Adrenal gland (tissue), 12 donors: ENCODE measurements around the gene DLG4. TPM values are rescaled to one million over a fixed set of nuclear protein-coding genes. Genes with fewer than 3 reads are reported as not detected.

Source experiments
- DNase-seq, 7 donors: peaks; one replicate each; pipeline ENCODE4 v3.0.0-alpha.2; 2019 to 2020
- H3K27ac ChIP-seq, 5 donors: fragments of 200-600 bp; sonication (generic) in 4 of 5; 1 replicate in 3 of 5; 2 replicates in 2 of 5; pipeline versions ENCODE4 v1.5.1 to v1.8.0; 2016 to 2020; ENCODE audit warnings: mild to moderate bottlenecking in 1 of 5
- H3K27me3 ChIP-seq: fragments of 200-600 bp; 2 replicates; pipeline ENCODE4 v1.8.0; 2021
- H3K36me3 ChIP-seq, 2 donors: fragments of 200-600 bp; replicated peaks in 1 of 2; 1 replicate in 1 of 2; 2 replicates in 1 of 2; pipeline versions ENCODE4 v1.5.1 to v1.8.0; 2018 to 2022
- H3K4me1 ChIP-seq, 2 donors: fragments of 200-600 bp; replicated peaks in 1 of 2; 1 replicate in 1 of 2; 2 replicates in 1 of 2; pipeline versions ENCODE4 v1.5.1 to v1.8.0; 2018 to 2021
- H3K4me3 ChIP-seq, 4 donors: fragments of 200-600 bp; sonication (generic) in 3 of 4; one replicate each; pipeline ENCODE4 v1.5.1; 2016 to 2018
- H3K9me3 ChIP-seq, 3 donors: fragments of 200-600 bp; sonication (generic) in 1 of 3; replicated peaks in 1 of 3; 1 replicate in 2 of 3; 2 replicates in 1 of 3; pipeline versions ENCODE4 v1.5.1 to v1.8.0; 2016 to 2021
- POLR2A ChIP-seq, 2 donors: fragments of 450-650 bp; IDR thresholded peaks; one replicate each; pipeline ENCODE4 v1.6.1; 2017; ENCODE audit warnings: antibody characterized with exemption in 2 of 2, mild to moderate bottlenecking in 2 of 2, moderate library complexity in 1 of 2
- WGBS, 4 donors: extraction: QIAGEN DNeasy Blood & Tissue Kit in 2 of 4; methylation state at CpG; one replicate each; pipeline versions ENCODE4 v1.1.5 to v1.1.7; 2013 to 2017; 5-methylcytosine and 5-hydroxymethylcytosine counted together
- intact Hi-C, 2 donors: fragments of 100-400 bp; cut with DNase I; formaldehyde crosslinking; loops; one replicate each; pipeline versions ENCODE4 v1.14.1 to v1.15.0; 2022 to 2023
- polyA plus RNA-seq, 3 donors: library from polyadenylated mRNA; stranded (reverse); fragments of 200-250 nt in 2 of 3; fragments of 350-450 nt in 1 of 3; fragmentation: Illumina TruSeq in 1 of 3; extraction: RNeasy Lipid Tissue Mini Kit (QIAGEN cat#74804) in 1 of 3; gene quantifications; one replicate each; pipeline ENCODE4 v1.2.3, GENCODE V29; 2013 to 2014
- total RNA-seq, 9 donors: library from RNA; depleted of rRNA in 4 of 9; stranded (reverse); fragments of >200 nt in 4 of 9; fragments of 120-200 nt in 1 of 9; fragmentation: NEBNext Ultra II Directional in 1 of 9; extraction: Animal tissue kit (Norgen Biotek cat#: 25700) in 1 of 9; gene quantifications; one replicate each; pipeline versions ENCODE4 v1.1.0 to v1.2.4, GENCODE V29; 2013 to 2023
- TF ChIP-seq, protein P1 (sequence below), 6 experiments: fragments of 450-650 bp in 4 of 6; fragments of 200-600 bp in 2 of 6; sonication (generic) in 1 of 6; IDR thresholded peaks; 1 replicate in 5 of 6; 2 replicates in 1 of 6; pipeline versions ENCODE4 v1.5.1 to v1.8.0; 2016 to 2021; ENCODE audit warnings: antibody characterized with exemption in 6 of 6, mild to moderate bottlenecking in 2 of 6, moderate library complexity in 1 of 6
- donor health status: healthy with polysubstance abuse.
- donor health status: Bipolar disorder and iron deficiency.
- donor health status: DM: yes; HTN: yes; CAD: no.
- donor health status: DM: no; HTN: no; CAD: no.
- donor health status: DM: no; HTN: no; CAD: no.
- donor health status: DM: yes; HTN: yes; CAD: no.

Gene DLG4
- total and polyA plus RNA-seq, 12 donors: 14.1 to 172 (median 30.5) TPM

GRCh38 chr17:7241783-7242716 lies 22.4 kb upstream of the DLG4 start, which contains the start of gene GABARAP:
TSS of gene GABARAP (minus strand) at chr17:7242449. CDS start at chr17:7242330, 119 bp downstream.
- H3K4me3 ChIP-seq: peak within 1 kb of the TSS; percentile 1 to 92 (median 49)
- peaks cover 0 to 44% of the 10 kb centered on the region in 2 donors for H3K36me3 ChIP-seq
- TF ChIP-seq POLR2A (IDR thresholded peaks at IDR 0.05): peak; percentile 57 to 85
- TF ChIP-seq, protein P1, sequence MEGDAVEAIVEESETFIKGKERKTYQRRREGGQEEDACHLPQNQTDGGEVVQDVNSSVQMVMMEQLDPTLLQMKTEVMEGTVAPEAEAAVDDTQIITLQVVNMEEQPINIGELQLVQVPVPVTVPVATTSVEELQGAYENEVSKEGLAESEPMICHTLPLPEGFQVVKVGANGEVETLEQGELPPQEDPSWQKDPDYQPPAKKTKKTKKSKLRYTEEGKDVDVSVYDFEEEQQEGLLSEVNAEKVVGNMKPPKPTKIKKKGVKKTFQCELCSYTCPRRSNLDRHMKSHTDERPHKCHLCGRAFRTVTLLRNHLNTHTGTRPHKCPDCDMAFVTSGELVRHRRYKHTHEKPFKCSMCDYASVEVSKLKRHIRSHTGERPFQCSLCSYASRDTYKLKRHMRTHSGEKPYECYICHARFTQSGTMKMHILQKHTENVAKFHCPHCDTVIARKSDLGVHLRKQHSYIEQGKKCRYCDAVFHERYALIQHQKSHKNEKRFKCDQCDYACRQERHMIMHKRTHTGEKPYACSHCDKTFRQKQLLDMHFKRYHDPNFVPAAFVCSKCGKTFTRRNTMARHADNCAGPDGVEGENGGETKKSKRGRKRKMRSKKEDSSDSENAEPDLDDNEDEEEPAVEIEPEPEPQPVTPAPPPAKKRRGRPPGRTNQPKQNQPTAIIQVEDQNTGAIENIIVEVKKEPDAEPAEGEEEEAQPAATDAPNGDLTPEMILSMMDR (IDR thresholded peaks at IDR 0.05): peak in 1 of 6 experiments; percentile 9
- H3K9me3 ChIP-seq: no peaks in the 10 kb centered on the region
- H3K27me3 ChIP-seq: no peaks in the 10 kb centered on the region
- WGBS, 4 donors: 0 to 1% (median 0%) methylated on average over 20 to 62 of the region's 62 CpGs
- peaks cover 24 to 28% of the 10 kb centered on the region in 2 donors for H3K4me1 ChIP-seq
- intact Hi-C loops: no loop called here
- peak within 1 kb of the TSS; percentile 87 to 100 (median 95) for H3K27ac ChIP-seq
- peak; percentile 94 to 98 (median 95) for DNase-seq

DNA sequence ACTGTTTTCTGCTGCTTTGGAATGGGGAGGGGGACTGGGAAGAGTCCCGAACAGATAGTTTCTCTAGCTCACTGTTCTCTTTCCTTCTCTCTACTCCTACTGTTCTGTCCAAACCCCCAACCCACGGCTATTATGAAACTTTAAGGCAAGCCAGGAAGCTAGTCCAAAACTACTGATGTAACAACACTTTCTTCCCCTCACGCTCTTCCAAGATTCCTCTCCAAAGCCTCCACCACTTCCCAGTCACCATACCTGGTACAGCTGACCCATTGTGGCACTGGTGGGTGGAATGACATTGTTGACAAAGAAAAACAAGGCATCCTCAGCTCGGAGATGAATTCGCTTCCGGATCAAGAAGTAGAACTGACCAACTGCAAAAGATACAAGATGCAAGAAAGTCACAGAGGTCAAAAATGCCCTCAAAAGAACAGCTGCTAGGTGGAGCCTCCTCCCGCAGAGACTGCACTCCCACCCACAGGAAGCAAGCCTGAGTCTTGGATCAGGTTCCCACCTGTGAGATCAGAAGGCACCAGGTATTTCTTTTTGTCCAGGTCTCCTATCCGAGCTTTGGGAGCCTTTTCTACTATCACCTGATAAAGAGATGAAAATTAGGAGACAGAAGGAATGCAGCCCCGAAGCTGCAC lies 21.6 kb upstream of the DLG4 start:
- Histone ChIP-seq H3K9me3 (no peaks in the 10 kb centered on the region), H3K27me3 (no peaks in the 10 kb centered on the region), H3K36me3 (peaks cover 0 to 44% of the 10 kb centered on the region in 2 donors), H3K4me3 (peak overlapping the region in 3 of 4 donors; percentile 47 to 92 (median 51)), H3K27ac (peak overlapping the region; percentile 87 to 100 (median 95)), H3K4me1 (peaks cover 29 to 31% of the 10 kb centered on the region in 2 donors)
- 13 to 19% (median 16%) methylated on average over 9 of the region's 9 CpGs for WGBS, 4 donors
- intact Hi-C loops: no loop called here
- DNase-seq: no peak
- TF ChIP-seq POLR2A (IDR thresholded peaks at IDR 0.05): peak in 1 of 2 donors; percentile 14
- TF ChIP-seq, protein P1 (IDR thresholded peaks at IDR 0.05): no peak

- peak overlapping the region; percentile 87 to 100 (median 95) for H3K27ac ChIP-seq
- 25 to 38% (median 30%) methylated on average over 4 of the region's 4 CpGs for WGBS, 4 donors
These were observed 20.7 kb upstream of the DLG4 start for GRCh38 chr17:7240375-7240774.

More at GRCh38 chr17:7240375-7240774, 20.7 kb upstream of the DLG4 start:
- TF ChIP-seq, protein P1 (IDR thresholded peaks at IDR 0.05): no peak
- no peak for TF ChIP-seq POLR2A (IDR thresholded peaks at IDR 0.05)
- intact Hi-C loops: no loop called here
- peaks cover 37 to 39% of the 10 kb centered on the region in 2 donors for H3K4me1 ChIP-seq
- H3K9me3 ChIP-seq: no peaks in the 10 kb centered on the region
- H3K4me3 ChIP-seq: peak overlapping the region in 2 of 4 donors; percentile 23 to 92
- H3K27me3 ChIP-seq: no peaks in the 10 kb centered on the region
- no peak for DNase-seq
- peaks cover 0 to 44% of the 10 kb centered on the region in 2 donors for H3K36me3 ChIP-seq
